NCI-H1105 treated with DMSO at 0.1 percent for 48 hours (cell line): Measurements from ENCODE around the gene TIMP2.
"Not testable (repeated sequence)": the region's sequence is repeated elsewhere in the genome, so short reads cannot be mapped to it uniquely, and the experiment has no call there.

Source experiments
- DNase-seq: peaks from one replicate; lab custom pipeline; 2025; lab: John Stamatoyannopoulos, UW

Gene TIMP2

GRCh38 chr17:78867046-78867445 lies 58.1 kb downstream of the TIMP2 start:
- not testable (repeated sequence) for DNase-seq

GRCh38 chr17:78865682-78866390 lies 59.4 kb downstream of the TIMP2 start:
- DNase-seq = peak; percentile 42

DNA sequence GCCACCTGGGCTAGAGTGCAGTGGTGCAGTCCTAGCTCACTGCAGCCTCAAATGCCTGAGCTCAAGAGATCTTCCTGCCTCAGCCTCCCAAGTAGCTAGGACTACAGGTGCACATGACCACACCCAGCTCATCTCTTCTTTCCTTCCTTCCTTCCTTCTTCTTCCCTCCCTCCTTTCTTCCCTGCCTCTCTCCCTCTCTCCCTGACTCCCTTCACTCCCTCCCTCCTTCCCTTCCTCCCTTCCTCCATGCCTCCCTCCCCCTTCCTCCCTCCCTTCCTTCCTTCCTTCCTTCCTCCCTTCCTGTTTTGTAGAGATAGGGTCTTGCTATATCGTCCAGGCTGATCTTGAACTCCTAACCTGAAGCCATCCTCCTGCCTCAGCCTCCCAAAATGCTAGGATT lies 61.1 kb downstream of the TIMP2 start:
- DNase-seq = no peak

GRCh38 chr17:78862073-78863023 lies 62.8 kb downstream of the TIMP2 start:
- DNase-seq = no peak

GRCh38 chr17:78861229-78861628 lies 64.0 kb downstream of the TIMP2 start:
- no peak for DNase-seq

- no peak for DNase-seq
Measured at GRCh38 chr17:78859051-78859450, 66.1 kb downstream of the TIMP2 start.

GRCh38 chr17:78857266-78857665 lies 67.9 kb downstream of the TIMP2 start:
- no peak for DNase-seq

DNA sequence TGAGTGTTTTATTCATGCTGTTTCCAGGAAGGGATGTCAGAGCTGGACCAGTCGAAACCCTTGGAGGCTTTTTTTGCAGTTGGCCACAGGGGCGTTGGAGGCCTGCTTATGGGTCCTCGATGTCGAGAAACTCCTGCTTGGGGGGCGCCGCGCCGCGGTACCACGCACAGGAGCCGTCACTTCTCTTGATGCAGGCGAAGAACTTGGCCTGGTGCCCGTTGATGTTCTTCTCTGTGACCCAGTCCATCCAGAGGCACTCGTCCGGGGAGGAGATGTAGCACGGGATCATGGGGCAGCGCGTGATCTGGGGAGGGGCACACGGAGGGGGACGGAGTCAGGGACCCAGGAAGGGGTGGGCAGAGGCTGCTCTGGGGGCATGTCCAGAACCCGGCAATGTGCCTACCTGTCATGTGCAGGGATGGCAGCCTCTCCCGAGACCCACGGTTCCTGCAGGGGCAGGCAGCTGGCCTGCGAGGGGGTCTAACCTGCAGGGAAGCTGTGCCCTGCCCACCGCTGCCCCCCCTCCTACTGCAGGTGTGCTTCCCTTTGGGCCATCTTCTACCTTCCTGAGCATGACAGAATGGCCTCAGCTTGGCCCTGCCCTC lies 69.5 kb downstream of the TIMP2 start:
- no peak for DNase-seq

- no peak for DNase-seq
Measured at GRCh38 chr17:78854508-78854907, 70.7 kb downstream of the TIMP2 start.

DNA sequence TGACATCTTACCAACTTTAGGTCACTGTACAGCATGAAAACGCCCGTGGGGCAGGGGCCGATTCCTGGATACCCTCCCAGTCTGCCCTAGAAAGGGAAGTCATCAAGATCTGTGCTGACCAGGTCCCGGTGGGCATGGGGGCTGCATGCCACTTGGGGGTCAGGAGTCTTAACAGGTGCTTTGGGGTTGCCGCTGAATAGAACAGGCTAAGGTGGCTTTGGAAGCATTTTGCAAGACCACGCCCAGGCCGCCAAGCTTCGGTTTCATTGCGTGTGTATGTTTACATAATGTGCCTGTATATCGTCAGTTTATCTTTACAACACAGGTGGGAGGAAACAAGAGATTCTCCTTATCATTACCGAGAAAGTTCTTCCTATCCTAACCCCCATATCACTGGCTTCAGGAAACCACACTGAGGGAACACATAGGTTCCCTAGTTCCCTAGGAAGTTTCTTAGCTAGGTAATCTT lies 71.2 kb downstream of the TIMP2 start:
- DNase-seq = no peak

GRCh38 chr17:78852709-78853121 lies 72.5 kb downstream of the TIMP2 start:
- no peak for DNase-seq

DNA sequence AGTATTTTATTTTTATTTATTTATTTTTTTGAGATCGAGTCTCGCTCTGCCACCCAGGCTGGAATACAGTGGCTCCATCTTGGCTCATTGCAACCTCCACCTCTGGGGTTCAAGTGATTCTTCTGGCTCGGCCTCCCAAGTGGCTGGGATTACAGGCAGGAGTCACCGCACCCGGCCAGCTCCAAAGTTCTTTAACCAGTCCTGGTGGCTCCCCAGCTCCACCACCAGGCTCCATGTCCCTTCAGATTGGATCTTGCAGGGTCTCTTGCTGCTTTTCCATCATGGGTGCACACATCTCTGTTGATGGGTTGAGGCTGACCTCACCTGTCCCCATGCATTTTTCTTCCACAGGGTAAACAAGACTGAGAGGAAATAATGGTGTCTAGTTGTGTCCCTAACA lies 76.2 kb downstream of the TIMP2 start:
- no peak for DNase-seq

- DNase-seq = no peak
Measured at GRCh38 chr17:78847052-78847451, 78.1 kb downstream of the TIMP2 start.

DNA sequence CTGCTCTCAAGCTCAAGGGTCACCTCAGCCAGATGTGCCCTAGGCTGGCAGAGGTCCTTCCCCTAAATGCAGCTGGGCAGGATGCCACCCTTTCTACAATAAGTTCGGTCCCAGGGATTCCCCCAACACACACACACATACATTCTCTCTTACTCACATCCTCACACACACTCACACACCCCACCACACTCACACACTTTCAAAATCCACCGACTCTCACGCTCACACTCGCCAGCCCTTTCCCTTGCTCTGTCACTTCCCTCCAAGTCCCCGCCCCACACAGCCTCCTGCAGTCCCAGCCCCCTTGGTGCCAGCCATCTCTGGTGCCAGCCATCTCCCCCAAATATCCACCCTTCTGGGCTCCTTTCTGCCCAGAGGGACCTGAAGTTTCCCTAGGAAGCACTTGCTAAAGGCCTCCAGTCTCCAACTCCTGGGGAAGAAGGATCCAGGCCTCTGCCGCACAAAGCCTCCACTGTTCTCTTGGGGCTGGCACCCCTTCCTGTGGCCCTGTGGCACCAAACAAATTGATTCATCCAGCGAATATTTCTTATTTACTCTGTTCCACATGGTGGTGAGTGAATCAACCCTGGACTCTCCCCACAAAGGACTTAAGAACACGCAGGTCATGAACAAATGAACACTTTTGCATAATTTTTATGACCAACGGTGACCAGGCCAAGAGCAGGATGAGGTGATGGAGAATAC lies 80.7 kb downstream of the TIMP2 start:
- DNase-seq = no peak

DNA sequence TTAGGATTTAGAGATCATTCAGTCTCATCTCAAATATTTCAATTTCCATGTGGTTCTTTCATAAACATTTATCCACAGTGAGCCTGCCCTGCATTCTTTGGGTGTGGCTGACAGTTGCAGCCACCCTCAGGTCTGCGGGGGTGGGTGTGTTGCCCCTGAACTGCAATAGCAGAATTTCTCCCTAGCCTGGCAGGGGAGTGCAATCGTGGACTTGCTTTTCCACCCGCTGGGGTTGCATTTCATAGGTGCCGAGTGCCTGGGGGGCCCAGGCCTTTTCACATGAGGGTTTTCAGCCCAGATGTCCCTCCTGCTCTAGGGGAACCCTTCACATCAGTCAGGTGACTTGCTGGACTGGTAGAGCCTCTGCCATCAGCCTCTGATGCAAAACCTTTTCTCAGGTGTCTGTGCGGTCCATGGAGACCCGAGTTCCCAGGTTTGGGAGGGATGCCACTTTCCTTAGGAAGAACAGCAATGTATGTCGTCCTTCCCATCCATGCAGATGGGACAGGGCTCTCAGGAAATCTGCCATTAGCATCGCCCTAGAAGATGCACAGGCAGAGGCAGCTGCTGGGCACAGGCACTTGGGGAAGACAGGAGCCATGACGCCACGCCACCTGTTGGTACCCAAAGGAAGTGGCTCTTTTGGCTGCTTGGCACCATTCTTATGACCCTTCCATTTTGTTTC lies 82.2 kb downstream of the TIMP2 start:
- DNase-seq = peak; percentile 41

GRCh38 chr17:78840780-78841611 lies 84.2 kb downstream of the TIMP2 start, which contains the start of gene USP36:
Gene USP36, minus strand, starts transcription at chr17:78840814. Its CDS starts 4,451 bp downstream, at chr17:78836363.
- DNase-seq = peak; percentile 97

DNA sequence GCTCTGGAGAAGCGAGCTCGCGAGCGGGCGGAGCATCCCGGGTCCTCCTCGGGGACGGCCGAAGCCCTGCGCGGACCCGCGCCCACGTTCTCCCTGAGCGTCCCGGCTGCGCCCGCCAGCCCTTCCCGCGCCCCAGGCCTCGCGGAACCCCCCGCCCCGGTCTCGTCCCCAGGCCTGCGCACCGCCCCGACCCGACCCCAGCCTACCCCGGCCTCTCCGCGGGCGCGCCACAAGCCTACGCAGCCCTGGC lies 84.7 kb downstream of the TIMP2 start:
- DNase-seq = no peak

- DNase-seq = no peak
Measured at GRCh38 chr17:78839762-78840529, 85.2 kb downstream of the TIMP2 start.

- no peak for DNase-seq
Measured at GRCh38 chr17:78839235-78839761, 85.9 kb downstream of the TIMP2 start.

DNA sequence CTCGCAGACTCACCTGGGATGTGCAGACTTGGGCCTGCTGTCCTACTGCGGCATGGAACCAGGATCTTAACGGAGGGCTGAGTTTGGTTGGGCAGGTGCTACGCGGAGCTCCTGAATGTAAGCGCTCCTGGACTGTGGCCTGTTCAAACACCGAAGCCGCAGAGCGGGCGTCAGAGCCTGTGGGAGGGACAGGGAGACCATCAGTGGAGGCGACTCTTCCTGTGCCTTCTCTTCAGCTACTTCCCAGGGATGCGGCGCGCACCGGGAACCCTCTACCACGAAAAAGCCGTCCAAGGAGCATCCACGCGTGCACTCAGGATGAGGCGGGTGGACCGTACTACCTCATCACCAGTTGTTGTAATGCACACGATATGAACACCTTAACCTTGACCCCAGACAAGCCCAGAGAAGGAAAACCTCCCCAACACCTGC lies 86.6 kb downstream of the TIMP2 start:
- peak; percentile 16 for DNase-seq
